ENCODE results near the gene MYL5.
A peak's percentile ranks its signal among the peaks of the same experiment; 100 is the strongest.

The MYL5 gene

GRCh38 chr4:675036-675882 is 917 bp downstream of the MYL5 start:
- peak; percentile 55 for DNase-seq

GRCh38 chr4:675980-676870 is 1.9 kb downstream of the MYL5 start:
- DNase-seq, result no peak

- no peak for DNase-seq
Measured at GRCh38 chr4:676871-677235, 2.5 kb downstream of the MYL5 start.

GRCh38 chr4:677431-678293 is 3.3 kb downstream of the MYL5 start:
- no peak for DNase-seq

- no peak for DNase-seq
Measured at GRCh38 chr4:678331-679103, 4.2 kb downstream of the MYL5 start.

GRCh38 chr4:679104-679481 is 4.8 kb downstream of the MYL5 start:
- DNase-seq, result no peak

GRCh38 chr4:679629-680028 is 5.3 kb downstream of the MYL5 start:
- DNase-seq, result no peak

GRCh38 chr4:680091-680490 is 5.7 kb downstream of the MYL5 start:
- DNase-seq, result no peak

- DNase-seq, result no peak
Measured at GRCh38 chr4:680551-680927, 6.2 kb downstream of the MYL5 start.

GRCh38 chr4:680928-681645 is 6.7 kb downstream of the MYL5 start:
- peak; percentile 91 for DNase-seq

GRCh38 chr4:681736-682451 is 7.6 kb downstream of the MYL5 start:
- DNase-seq, result no peak

- DNase-seq, result no peak
Measured at GRCh38 chr4:682490-683172, 8.3 kb downstream of the MYL5 start.

GRCh38 chr4:683247-683897 is 9.0 kb downstream of the MYL5 start:
- DNase-seq, result no peak

GRCh38 chr4:683982-684622 is 9.8 kb downstream of the MYL5 start:
- peak; percentile 85 for DNase-seq

- no peak for DNase-seq
Measured at GRCh38 chr4:684623-685327, 10.4 kb downstream of the MYL5 start.

- DNase-seq, result no peak
Measured at GRCh38 chr4:685679-686412, 11.5 kb downstream of the MYL5 start.

- no peak for DNase-seq
Measured at GRCh38 chr4:686413-687040, 12.2 kb downstream of the MYL5 start.

Data from hematopoietic multipotent progenitor cell treated with erythropoietin and hydrocortisone succinate and interleukin-3 and kit ligand, for 4 days (in vitro differentiated cells).